ENCODE data around the gene HIRA. TPM values are rescaled to one million over a fixed set of nuclear protein-coding genes. Genes with fewer than 3 reads are reported as not detected.

HIRA gene
- total RNA-seq, 1 experiment from 2014 or later, result 23.8 TPM

GRCh38 chr22:19382240-19382639 is 49.3 kb downstream of the HIRA start:
- in situ Hi-C loops (cut with HindIII; ENCODE audit: low pct_unique_long_range_greater_than_20kb, low sequenced_read_pairs) (no loop called here), intact Hi-C loops (cut with micrococcal nuclease; ENCODE audit: unreplicated experiment) (no loop called here)
- no TSS peak for BruUV-seq (replicated peaks)
- Histone ChIP-seq H3K36me3 (ENCODE audit: control insufficient read depth, insufficient read depth, low read length) (peaks cover 13% of the 10 kb centered on the region), H3K27ac (ENCODE audit: low read length) (no peak overlapping the region), H3K4me1 (ENCODE audit: control insufficient read depth, insufficient read depth, low read length) (no peaks in the 10 kb centered on the region), H3K4me3 (ENCODE audit: low read depth in 2 of 2, low read length in 2 of 2) (no peak overlapping the region), H3K9me3 (ENCODE audit: control insufficient read depth, insufficient read depth, low read depth, low read length) (no peaks in the 10 kb centered on the region), H3K27me3 (ENCODE audit: control insufficient read depth, insufficient read depth, low read length) (no peaks in the 10 kb centered on the region)
- TF ChIP-seq TCF7L2 (IDR thresholded peaks at IDR 0.05; ENCODE audit: low read depth, low read length) (no peak), POLR2AphosphoS5 (IDR thresholded peaks at IDR 0.05; ENCODE audit: low read depth, low read length) (no peak), REST (IDR thresholded peaks at IDR 0.05; ENCODE audit: insufficient read depth in 1 of 2, low read depth in 2 of 2, low read length in 1 of 2) (no peak), SIN3A (IDR thresholded peaks at IDR 0.05; ENCODE audit: borderline replicate concordance, insufficient read depth, low read depth, low read length) (no peak)
- TF ChIP-seq, protein P1, sequence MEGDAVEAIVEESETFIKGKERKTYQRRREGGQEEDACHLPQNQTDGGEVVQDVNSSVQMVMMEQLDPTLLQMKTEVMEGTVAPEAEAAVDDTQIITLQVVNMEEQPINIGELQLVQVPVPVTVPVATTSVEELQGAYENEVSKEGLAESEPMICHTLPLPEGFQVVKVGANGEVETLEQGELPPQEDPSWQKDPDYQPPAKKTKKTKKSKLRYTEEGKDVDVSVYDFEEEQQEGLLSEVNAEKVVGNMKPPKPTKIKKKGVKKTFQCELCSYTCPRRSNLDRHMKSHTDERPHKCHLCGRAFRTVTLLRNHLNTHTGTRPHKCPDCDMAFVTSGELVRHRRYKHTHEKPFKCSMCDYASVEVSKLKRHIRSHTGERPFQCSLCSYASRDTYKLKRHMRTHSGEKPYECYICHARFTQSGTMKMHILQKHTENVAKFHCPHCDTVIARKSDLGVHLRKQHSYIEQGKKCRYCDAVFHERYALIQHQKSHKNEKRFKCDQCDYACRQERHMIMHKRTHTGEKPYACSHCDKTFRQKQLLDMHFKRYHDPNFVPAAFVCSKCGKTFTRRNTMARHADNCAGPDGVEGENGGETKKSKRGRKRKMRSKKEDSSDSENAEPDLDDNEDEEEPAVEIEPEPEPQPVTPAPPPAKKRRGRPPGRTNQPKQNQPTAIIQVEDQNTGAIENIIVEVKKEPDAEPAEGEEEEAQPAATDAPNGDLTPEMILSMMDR (IDR thresholded peaks at IDR 0.05), result no peak
- ChIA-PET POLR2A (no interaction called here), CTCF (no interaction called here)
- DNase-seq (ENCODE audit: low read depth, low spot score), result no peak
- ATAC-seq, result no peak

- POLR2A ChIA-PET, result no interaction called here
- no peak for ATAC-seq
Measured at GRCh38 chr22:19378344-19378674, 53.2 kb downstream of the HIRA start.

More at GRCh38 chr22:19378344-19378674, 53.2 kb downstream of the HIRA start:
- H3K4me1 ChIP-seq (ENCODE audit: control insufficient read depth, insufficient read depth, low read length), result no peaks in the 10 kb centered on the region
- no peak overlapping the region for H3K4me3 ChIP-seq (ENCODE audit: low read depth in 2 of 2, low read length in 2 of 2)
- H3K27ac ChIP-seq (ENCODE audit: low read length), result no peak overlapping the region
- H3K9me3 ChIP-seq (ENCODE audit: control insufficient read depth, insufficient read depth, low read depth, low read length), result no peaks in the 10 kb centered on the region
- H3K27me3 ChIP-seq (ENCODE audit: control insufficient read depth, insufficient read depth, low read length), result no peaks in the 10 kb centered on the region
- in situ Hi-C loops (cut with HindIII; ENCODE audit: low pct_unique_long_range_greater_than_20kb, low sequenced_read_pairs), result no loop called here
- intact Hi-C loops (cut with micrococcal nuclease; ENCODE audit: unreplicated experiment), result no loop called here
- peaks cover 13% of the 10 kb centered on the region for H3K36me3 ChIP-seq (ENCODE audit: control insufficient read depth, insufficient read depth, low read length)
- CTCF ChIA-PET, result no interaction called here
- no peak for TF ChIP-seq POLR2AphosphoS5 (IDR thresholded peaks at IDR 0.05; ENCODE audit: low read depth, low read length)
- TF ChIP-seq SIN3A (IDR thresholded peaks at IDR 0.05; ENCODE audit: borderline replicate concordance, insufficient read depth, low read depth, low read length), result no peak
- TF ChIP-seq, protein P1 (IDR thresholded peaks at IDR 0.05), result no peak
- TF ChIP-seq REST (IDR thresholded peaks at IDR 0.05; ENCODE audit: insufficient read depth in 1 of 2, low read depth in 2 of 2, low read length in 1 of 2), result no peak
- TF ChIP-seq TCF7L2 (IDR thresholded peaks at IDR 0.05; ENCODE audit: low read depth, low read length), result no peak
- BruUV-seq (replicated peaks), result no TSS peak
- no peak for DNase-seq (ENCODE audit: low read depth, low spot score)
